Activated naive CD8-positive, alpha-beta T cell (primary cell): Measurements from ENCODE around the gene PIP4P1.

Source experiments
- H3K27ac Mint-ChIP-seq: one replicate; pipeline ENCODE4 v1.8.0; 2021; ENCODE audit warnings: mixed read lengths
- H3K27me3 Mint-ChIP-seq: one replicate; pipeline ENCODE4 v1.8.0; 2021; ENCODE audit warnings: mixed read lengths
- H3K36me3 Mint-ChIP-seq: one replicate; pipeline ENCODE4 v1.8.0; 2021; ENCODE audit warnings: mixed read lengths
- H3K4me1 Mint-ChIP-seq: one replicate; pipeline ENCODE4 v1.8.0; 2021; ENCODE audit warnings: low read depth, mixed read lengths
- H3K4me3 Mint-ChIP-seq: one replicate; pipeline ENCODE4 v1.8.0; 2021; ENCODE audit warnings: mild to moderate bottlenecking, mixed read lengths
- H3K9me3 Mint-ChIP-seq: one replicate; pipeline ENCODE4 v1.8.0; 2021; ENCODE audit warnings: low read depth, mixed read lengths

Gene PIP4P1

GRCh38 chr14:20415782-20416206, 45.4 kb downstream of the PIP4P1 start:
- H3K27ac Mint-ChIP-seq: peak overlapping the region; percentile 85
- H3K27me3 Mint-ChIP-seq: no peaks in the 10 kb centered on the region
- H3K4me3 Mint-ChIP-seq: no peak overlapping the region
- H3K36me3 Mint-ChIP-seq: no peaks in the 10 kb centered on the region
- H3K9me3 Mint-ChIP-seq: no peaks in the 10 kb centered on the region
- H3K4me1 Mint-ChIP-seq: peaks cover 36% of the 10 kb centered on the region

- H3K27me3 Mint-ChIP-seq: no peaks in the 10 kb centered on the region
- H3K4me1 Mint-ChIP-seq: peaks cover 45% of the 10 kb centered on the region
- no peaks in the 10 kb centered on the region for H3K36me3 Mint-ChIP-seq
- no peaks in the 10 kb centered on the region for H3K9me3 Mint-ChIP-seq
- H3K4me3 Mint-ChIP-seq: peak overlapping the region; percentile 99
- H3K27ac Mint-ChIP-seq: peak overlapping the region; percentile 95
These were observed 47.5 kb downstream of the PIP4P1 start for GRCh38 chr14:20413744-20414082.

DNA sequence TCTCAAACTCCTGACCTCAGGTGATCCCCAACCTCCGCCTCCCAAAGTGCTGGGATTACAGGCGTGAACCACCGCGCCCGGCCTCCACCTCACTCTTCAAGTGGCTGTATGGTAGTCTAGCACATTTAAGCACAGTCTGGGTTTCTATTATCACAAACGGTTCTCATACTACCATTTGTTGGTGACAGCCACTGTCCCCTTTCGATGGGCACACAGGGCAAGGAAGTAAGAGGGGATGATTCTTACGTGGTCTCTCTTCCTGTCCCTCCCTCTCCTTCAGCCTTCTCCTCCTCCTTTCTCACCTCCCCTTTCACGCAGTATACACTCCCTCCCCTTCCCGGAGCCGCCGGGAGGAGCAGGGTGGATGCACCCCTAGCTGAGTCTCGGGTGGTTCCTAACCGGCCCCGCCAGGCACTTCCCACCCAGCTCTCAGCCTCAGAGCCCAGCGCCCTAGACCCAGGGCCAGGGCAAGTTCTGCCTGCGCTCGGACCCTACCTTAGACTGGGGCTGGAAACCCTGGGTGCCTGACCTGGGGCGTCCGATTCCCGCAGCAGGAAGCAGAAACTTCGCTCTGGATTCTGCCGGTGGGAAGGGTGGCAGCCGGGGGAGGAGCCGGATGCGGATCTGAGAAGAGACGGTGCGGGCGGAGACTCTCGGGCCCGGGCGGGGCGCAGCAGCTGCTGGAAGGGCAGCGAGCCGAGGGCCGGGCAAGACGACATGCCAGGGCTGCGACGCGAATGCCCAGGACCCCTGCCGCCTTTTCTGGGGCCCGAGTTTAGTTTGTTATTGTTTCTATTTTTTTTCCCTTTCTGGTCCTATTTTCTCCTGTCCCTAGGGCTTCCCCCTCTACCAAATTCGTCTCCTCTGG, 48.1 kb downstream of the PIP4P1 start, which contains the start of gene TEP1:
TSS of gene TEP1 (minus strand) at position 626 of the 868 bp plus-strand sequence. CDS start 5,062 bp downstream, outside the sequence.
- H3K27ac Mint-ChIP-seq: peak within 1 kb of the TSS; percentile 95
- H3K36me3 Mint-ChIP-seq: no peaks in the 10 kb centered on the region
- no peaks in the 10 kb centered on the region for H3K27me3 Mint-ChIP-seq
- no peaks in the 10 kb centered on the region for H3K9me3 Mint-ChIP-seq
- peak within 1 kb of the TSS; percentile 99 for H3K4me3 Mint-ChIP-seq
- H3K4me1 Mint-ChIP-seq: peaks cover 45% of the 10 kb centered on the region

- no peaks in the 10 kb centered on the region for H3K9me3 Mint-ChIP-seq
- H3K27ac Mint-ChIP-seq: peak overlapping the region; percentile 95
- peak overlapping the region; percentile 99 for H3K4me3 Mint-ChIP-seq
- no peaks in the 10 kb centered on the region for H3K27me3 Mint-ChIP-seq
- H3K4me1 Mint-ChIP-seq: peaks cover 45% of the 10 kb centered on the region
- no peaks in the 10 kb centered on the region for H3K36me3 Mint-ChIP-seq
These were observed 48.8 kb downstream of the PIP4P1 start for GRCh38 chr14:20412411-20412810.

DNA sequence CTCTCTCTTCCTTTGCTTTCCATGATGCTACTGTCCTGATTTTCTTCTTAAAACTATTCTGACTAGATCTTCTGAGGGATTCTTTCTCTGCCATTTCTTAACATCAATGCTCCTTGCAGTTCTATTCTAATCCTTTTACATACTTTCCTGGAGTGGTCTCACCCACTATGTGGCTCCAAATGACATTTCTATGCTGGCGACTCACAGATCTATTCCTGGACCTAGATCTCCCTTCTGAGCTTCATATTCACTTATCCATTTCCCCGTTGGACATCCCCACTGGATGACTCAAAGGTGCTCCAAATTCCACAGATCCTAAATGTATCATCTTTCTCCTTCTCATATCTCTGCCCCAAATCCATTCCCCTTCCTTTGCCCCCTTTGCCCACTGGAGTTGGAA, 52.0 kb downstream of the PIP4P1 start:
- peaks cover 51% of the 10 kb centered on the region for H3K4me1 Mint-ChIP-seq
- no peaks in the 10 kb centered on the region for H3K9me3 Mint-ChIP-seq
- peak overlapping the region; percentile 50 for H3K27ac Mint-ChIP-seq
- no peaks in the 10 kb centered on the region for H3K27me3 Mint-ChIP-seq
- peaks cover 3% of the 10 kb centered on the region for H3K36me3 Mint-ChIP-seq
- H3K4me3 Mint-ChIP-seq: no peak overlapping the region
